NK-92 (cell line): ENCODE measurements around the gene KBTBD12.

ENCODE experiments used
- DNase-seq: peaks from one replicate; lab custom pipeline; 2025; ENCODE audit not compliant: unreplicated experiment; lab: John Stamatoyannopoulos, UW

Gene KBTBD12

GRCh38 chr3:128009952-128010846 is 95.2 kb downstream of the KBTBD12 start:
- DNase-seq: no peak

GRCh38 chr3:128011140-128011539 is 96.1 kb downstream of the KBTBD12 start:
- no peak for DNase-seq

- no peak for DNase-seq
Measured at GRCh38 chr3:128012050-128012449, 97.0 kb downstream of the KBTBD12 start.

GRCh38 chr3:128014548-128014947 is 99.5 kb downstream of the KBTBD12 start:
- no peak for DNase-seq

- no peak for DNase-seq
Measured at GRCh38 chr3:128016502-128016901, 101.5 kb downstream of the KBTBD12 start.

- no peak for DNase-seq
Measured at GRCh38 chr3:128021768-128022372, 106.8 kb downstream of the KBTBD12 start.

- no peak for DNase-seq
Measured at GRCh38 chr3:128033102-128033501, 118.1 kb downstream of the KBTBD12 start.

- DNase-seq: no peak
Measured at GRCh38 chr3:128036119-128036518, 121.1 kb downstream of the KBTBD12 start.
